Trophoblast cell (in vitro differentiated cells and primary cell): ENCODE data around the gene CALU.

ENCODE experiments used
- DNase-seq, 2 donors: peaks; one replicate each; pipeline ENCODE4 v3.0.0-alpha.2; 2016
- H2AFZ ChIP-seq: 2 replicates; pipeline ENCODE4 v1.6.1; 2013; ENCODE audit warnings: low read length, moderate library complexity, mild to moderate bottlenecking; ENCODE audit not compliant: insufficient read depth, poor library complexity
- H2AK5ac ChIP-seq: 2 replicates; pipeline ENCODE4 v1.6.1; 2013; ENCODE audit warnings: mild to moderate bottlenecking, low read length
- H2BK120ac ChIP-seq: 2 replicates; pipeline ENCODE4 v1.6.1; 2013; ENCODE audit warnings: low read length, mild to moderate bottlenecking, moderate library complexity; ENCODE audit not compliant: insufficient read depth, poor library complexity
- H2BK12ac ChIP-seq: 2 replicates; pipeline ENCODE4 v1.6.1; 2013; ENCODE audit warnings: mild to moderate bottlenecking, low read length, moderate library complexity
- H2BK5ac ChIP-seq: 2 replicates; pipeline ENCODE4 v1.6.1; 2013; ENCODE audit warnings: low read length, low read depth, moderate library complexity, mild to moderate bottlenecking; ENCODE audit not compliant: poor library complexity
- H3K14ac ChIP-seq: 2 replicates; pipeline ENCODE4 v1.6.1; 2013; ENCODE audit warnings: mild to moderate bottlenecking, low read length
- H3K18ac ChIP-seq: 2 replicates; pipeline ENCODE4 v1.6.1; 2013; ENCODE audit warnings: mild to moderate bottlenecking, low read length
- H3K23ac ChIP-seq: 2 replicates; pipeline ENCODE4 v1.6.1; 2013; ENCODE audit warnings: low read length
- H3K27ac ChIP-seq: 2 replicates; pipeline ENCODE4 v1.5.1; 2013; ENCODE audit warnings: low read depth, mild to moderate bottlenecking, inconsistent platforms, low read length, moderate library complexity
- H3K27me3 ChIP-seq: 2 replicates; pipeline ENCODE4 v1.6.1; 2013; ENCODE audit warnings: inconsistent platforms, mild to moderate bottlenecking, low read length, moderate library complexity; ENCODE audit not compliant: insufficient read depth
- H3K36me3 ChIP-seq, 2 experiments: 1 replicate in 1 of 2; 2 replicates in 1 of 2; pipeline ENCODE4 v1.6.1; 2013; ENCODE audit warnings: low read length in 2 of 2, mild to moderate bottlenecking in 2 of 2, moderate library complexity in 1 of 2; ENCODE audit not compliant: insufficient read depth in 2 of 2, control insufficient read depth in 1 of 2
- H3K4ac ChIP-seq: 2 replicates; pipeline ENCODE4 v1.6.1; 2013; ENCODE audit warnings: low read depth, mild to moderate bottlenecking, low read length, moderate library complexity
- H3K4me1 ChIP-seq, 2 experiments: 1 replicate in 1 of 2; 2 replicates in 1 of 2; pipeline ENCODE4 v1.6.1; 2013; ENCODE audit warnings: low read length in 2 of 2, mild to moderate bottlenecking in 2 of 2, moderate library complexity in 1 of 2; ENCODE audit not compliant: insufficient read depth in 2 of 2, control insufficient read depth in 1 of 2
- H3K4me2 ChIP-seq: 2 replicates; pipeline ENCODE4 v1.6.1; 2013; ENCODE audit warnings: inconsistent platforms, mild to moderate bottlenecking, low read length, moderate library complexity
- H3K4me3 ChIP-seq: 2 replicates; pipeline ENCODE4 v1.5.1; 2013; ENCODE audit warnings: mild to moderate bottlenecking, low read depth, low read length, inconsistent platforms
- H3K79me1 ChIP-seq: one replicate; pipeline ENCODE4 v1.6.1; 2013; ENCODE audit warnings: low read length
- H3K79me2 ChIP-seq: 2 replicates; pipeline ENCODE4 v1.6.1; 2013; ENCODE audit warnings: low read length, mild to moderate bottlenecking; ENCODE audit not compliant: control insufficient read depth, insufficient read depth, poor library complexity
- H3K9ac ChIP-seq: 2 replicates; pipeline ENCODE4 v1.6.1; 2013; ENCODE audit warnings: mild to moderate bottlenecking, low read length
- H3K9me3 ChIP-seq: 2 replicates; pipeline ENCODE4 v1.6.1; 2013; ENCODE audit warnings: low read depth, mild to moderate bottlenecking, control low read depth, inconsistent platforms, low read length; ENCODE audit not compliant: insufficient read depth
- H4K12ac ChIP-seq: 2 replicates; pipeline ENCODE4 v1.6.1; 2013; ENCODE audit warnings: low read depth, mild to moderate bottlenecking, low read length, moderate library complexity
- H4K8ac ChIP-seq: 2 replicates; pipeline ENCODE4 v1.6.1; 2013; ENCODE audit warnings: low read depth, mild to moderate bottlenecking, low read length, moderate library complexity
- H4K91ac ChIP-seq: one replicate; pipeline ENCODE4 v1.6.1; 2013; ENCODE audit warnings: low read depth, mild to moderate bottlenecking, low read length, moderate library complexity
- WGBS: extraction: QIAGEN DNeasy Blood & Tissue Kit; methylation state at CpG from one replicate; pipeline ENCODE4 v1.1.7; 2013; ENCODE audit warnings: missing lambda C conversion rate; ENCODE audit not compliant: insufficient read length, insufficient coverage; ENCODE audit errors: extremely low coverage; 5-methylcytosine and 5-hydroxymethylcytosine counted together

The CALU gene

GRCh38 chr7:128794436-128794835 is 55.3 kb downstream of the CALU start:
- H2BK5ac ChIP-seq: no peak overlapping the region
- no CpG with 5 or more reads among the region's 8 CpGs for WGBS
- H3K4me3 ChIP-seq: no peak overlapping the region
- no peak overlapping the region for H2AK5ac ChIP-seq
- no peak overlapping the region for H2AFZ ChIP-seq
- H3K18ac ChIP-seq: no peak overlapping the region
- no peak overlapping the region for H4K91ac ChIP-seq
- H3K14ac ChIP-seq: no peak overlapping the region
- H3K79me2 ChIP-seq: peaks cover 2% of the 10 kb centered on the region
- no peak overlapping the region for H3K4ac ChIP-seq
- no peak overlapping the region for H3K23ac ChIP-seq
- no peak overlapping the region for H4K8ac ChIP-seq
- H3K36me3 ChIP-seq: no peaks in the 10 kb centered on the region
- no peak overlapping the region for H3K9ac ChIP-seq
- H3K79me1 ChIP-seq: peaks cover 3% of the 10 kb centered on the region
- H3K9me3 ChIP-seq: no peaks in the 10 kb centered on the region
- H2BK12ac ChIP-seq: no peak overlapping the region
- peaks cover 0 to 7% of the 10 kb centered on the region in 2 experiments for H3K4me1 ChIP-seq
- H2BK120ac ChIP-seq: no peak overlapping the region
- peaks cover 3% of the 10 kb centered on the region for H3K27me3 ChIP-seq
- no peak overlapping the region for H3K4me2 ChIP-seq
- H3K27ac ChIP-seq: no peak overlapping the region
- no peak overlapping the region for H4K12ac ChIP-seq
- no peak for DNase-seq

- no peak overlapping the region for H2BK5ac ChIP-seq
- no peak overlapping the region for H3K23ac ChIP-seq
- H3K27me3 ChIP-seq: peaks cover 3% of the 10 kb centered on the region
- no peaks in the 10 kb centered on the region for H3K36me3 ChIP-seq
- no peak overlapping the region for H2AK5ac ChIP-seq
- no peak for DNase-seq
- WGBS: no CpG with 5 or more reads among the region's 4 CpGs
- H2BK120ac ChIP-seq: no peak overlapping the region
- no peak overlapping the region for H3K4me2 ChIP-seq
- no peak overlapping the region for H4K91ac ChIP-seq
- H3K27ac ChIP-seq: no peak overlapping the region
- H3K4me3 ChIP-seq: no peak overlapping the region
- no peak overlapping the region for H4K12ac ChIP-seq
- no peak overlapping the region for H2BK12ac ChIP-seq
- no peak overlapping the region for H4K8ac ChIP-seq
- H2AFZ ChIP-seq: no peak overlapping the region
- peaks cover 0 to 7% of the 10 kb centered on the region in 2 experiments for H3K4me1 ChIP-seq
- no peak overlapping the region for H3K18ac ChIP-seq
- H3K79me1 ChIP-seq: peaks cover 3% of the 10 kb centered on the region
- H3K9me3 ChIP-seq: no peaks in the 10 kb centered on the region
- H3K9ac ChIP-seq: no peak overlapping the region
- no peak overlapping the region for H3K4ac ChIP-seq
- H3K79me2 ChIP-seq: peaks cover 2% of the 10 kb centered on the region
- no peak overlapping the region for H3K14ac ChIP-seq
These were observed 56.0 kb downstream of the CALU start for GRCh38 chr7:128795129-128795528.

GRCh38 chr7:128796327-128796726 is 57.2 kb downstream of the CALU start:
- Histone ChIP-seq H3K27ac (no peak overlapping the region), H3K4me2 (no peak overlapping the region), H2BK5ac (no peak overlapping the region), H3K4me1 (peaks cover 0 to 4% of the 10 kb centered on the region in 2 experiments), H3K79me1 (no peaks in the 10 kb centered on the region), H3K79me2 (no peaks in the 10 kb centered on the region), H3K23ac (no peak overlapping the region), H3K18ac (no peak overlapping the region), H3K27me3 (peaks cover 3% of the 10 kb centered on the region), H3K9ac (no peak overlapping the region), H3K4ac (no peak overlapping the region), H2BK12ac (no peak overlapping the region), H3K36me3 (no peaks in the 10 kb centered on the region), H3K4me3 (no peak overlapping the region), H4K8ac (no peak overlapping the region), H4K12ac (no peak overlapping the region), H4K91ac (no peak overlapping the region), H3K9me3 (no peaks in the 10 kb centered on the region), H2AFZ (no peak overlapping the region), H2AK5ac (no peak overlapping the region), H2BK120ac (no peak overlapping the region), H3K14ac (no peak overlapping the region)
- WGBS: no CpG with 5 or more reads among the region's 5 CpGs
- DNase-seq: no peak

GRCh38 chr7:128799451-128799850 is 60.3 kb downstream of the CALU start:
- H3K79me1 ChIP-seq: no peaks in the 10 kb centered on the region
- H2AK5ac ChIP-seq: no peak overlapping the region
- H3K9ac ChIP-seq: no peak overlapping the region
- H3K79me2 ChIP-seq: no peaks in the 10 kb centered on the region
- H2BK120ac ChIP-seq: no peak overlapping the region
- H4K8ac ChIP-seq: no peak overlapping the region
- H4K12ac ChIP-seq: no peak overlapping the region
- no peak overlapping the region for H3K4me3 ChIP-seq
- no peak overlapping the region for H3K18ac ChIP-seq
- no peaks in the 10 kb centered on the region for H3K36me3 ChIP-seq
- H3K9me3 ChIP-seq: no peaks in the 10 kb centered on the region
- H4K91ac ChIP-seq: no peak overlapping the region
- no peak overlapping the region for H3K23ac ChIP-seq
- no peak overlapping the region for H3K4me2 ChIP-seq
- H2BK5ac ChIP-seq: no peak overlapping the region
- DNase-seq: no peak
- no peaks in the 10 kb centered on the region for H3K27me3 ChIP-seq
- no peak overlapping the region for H3K14ac ChIP-seq
- no peak overlapping the region for H3K4ac ChIP-seq
- no CpG with 5 or more reads among the region's 2 CpGs for WGBS
- no peaks in the 10 kb centered on the region for H3K4me1 ChIP-seq
- H2AFZ ChIP-seq: no peak overlapping the region
- no peak overlapping the region for H2BK12ac ChIP-seq
- H3K27ac ChIP-seq: no peak overlapping the region
